ENCODE data around the gene P2RX5.

The P2RX5 gene

DNA sequence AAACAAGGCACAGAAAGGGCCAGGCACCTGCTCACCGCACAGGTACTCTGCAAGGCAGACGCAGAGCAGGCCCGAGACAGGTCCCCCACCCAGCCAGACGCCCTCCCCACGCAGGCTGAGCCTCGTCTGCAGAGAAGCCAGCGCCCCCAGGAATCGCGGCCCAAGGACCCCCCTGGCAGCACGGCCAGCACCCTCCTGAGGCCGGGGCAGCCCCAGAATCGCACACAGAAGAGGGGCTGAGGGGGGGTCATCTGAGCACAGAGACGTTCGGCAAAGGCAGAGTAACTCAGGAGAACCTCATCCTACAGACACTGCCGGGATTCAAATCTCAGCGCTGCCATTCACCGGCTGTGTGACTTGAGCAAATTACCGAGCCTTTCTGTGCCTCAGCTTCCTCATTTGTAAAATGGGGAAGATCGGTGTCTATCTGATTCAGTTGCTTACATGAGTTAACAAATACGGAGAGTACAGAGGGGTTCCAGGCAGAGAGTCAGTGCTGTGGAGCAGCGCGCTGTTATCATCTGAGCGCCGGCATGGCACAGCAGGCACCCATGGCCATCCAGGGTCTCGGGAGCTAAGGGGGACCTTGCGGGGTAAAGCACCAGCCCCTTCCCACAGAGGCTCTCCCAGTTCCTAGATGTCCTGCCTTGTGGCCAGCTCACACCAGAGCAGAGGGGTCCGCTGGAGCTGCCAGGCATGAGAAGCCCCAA lies 17.0 kb downstream of the P2RX5 start:
- Histone ChIP-seq H3K27me3 (ENCODE audit: insufficient read depth, low read length, poor library complexity, severe bottlenecking) (no peaks in the 10 kb centered on the region), H3K4me2 (ENCODE audit: low read depth, low read length, poor library complexity, severe bottlenecking) (no peak overlapping the region), H3K4me3 (ENCODE audit: low read length, poor library complexity, severe bottlenecking) (no peak overlapping the region), H3K4me1 (ENCODE audit: insufficient read depth, low read length, poor library complexity, severe bottlenecking) (no peaks in the 10 kb centered on the region), H3K9me3 (ENCODE audit: insufficient read depth, low read depth, low read length) (no peaks in the 10 kb centered on the region), H3F3A (ENCODE audit: low read depth) (no peaks in the 10 kb centered on the region), H4K20me1 (ENCODE audit: insufficient read depth, low read length, poor library complexity, severe bottlenecking) (no peaks in the 10 kb centered on the region), H3K9me2 (replicated peaks; ENCODE audit: low read depth, low read length) (no peaks in the 10 kb centered on the region), H3K79me2 (ENCODE audit: insufficient read depth, low read length) (no peaks in the 10 kb centered on the region), H3K36me3 (ENCODE audit: insufficient read depth, low read length) (peaks cover 5% of the 10 kb centered on the region; the same call in 1 of the 2 replicates), H2AFZ (ENCODE audit: low read length) (no peak overlapping the region), H3K9ac (ENCODE audit: low read depth, low read length, poor library complexity, severe bottlenecking) (no peak overlapping the region)
- TF ChIP-seq, protein P1, sequence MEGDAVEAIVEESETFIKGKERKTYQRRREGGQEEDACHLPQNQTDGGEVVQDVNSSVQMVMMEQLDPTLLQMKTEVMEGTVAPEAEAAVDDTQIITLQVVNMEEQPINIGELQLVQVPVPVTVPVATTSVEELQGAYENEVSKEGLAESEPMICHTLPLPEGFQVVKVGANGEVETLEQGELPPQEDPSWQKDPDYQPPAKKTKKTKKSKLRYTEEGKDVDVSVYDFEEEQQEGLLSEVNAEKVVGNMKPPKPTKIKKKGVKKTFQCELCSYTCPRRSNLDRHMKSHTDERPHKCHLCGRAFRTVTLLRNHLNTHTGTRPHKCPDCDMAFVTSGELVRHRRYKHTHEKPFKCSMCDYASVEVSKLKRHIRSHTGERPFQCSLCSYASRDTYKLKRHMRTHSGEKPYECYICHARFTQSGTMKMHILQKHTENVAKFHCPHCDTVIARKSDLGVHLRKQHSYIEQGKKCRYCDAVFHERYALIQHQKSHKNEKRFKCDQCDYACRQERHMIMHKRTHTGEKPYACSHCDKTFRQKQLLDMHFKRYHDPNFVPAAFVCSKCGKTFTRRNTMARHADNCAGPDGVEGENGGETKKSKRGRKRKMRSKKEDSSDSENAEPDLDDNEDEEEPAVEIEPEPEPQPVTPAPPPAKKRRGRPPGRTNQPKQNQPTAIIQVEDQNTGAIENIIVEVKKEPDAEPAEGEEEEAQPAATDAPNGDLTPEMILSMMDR (conservative IDR thresholded peaks at IDR 0.05; ENCODE audit: low read length): no peak
- TF ChIP-seq EZH2phosphoT487 (IDR thresholded peaks at IDR 0.05; ENCODE audit: borderline replicate concordance): no peak

DNA sequence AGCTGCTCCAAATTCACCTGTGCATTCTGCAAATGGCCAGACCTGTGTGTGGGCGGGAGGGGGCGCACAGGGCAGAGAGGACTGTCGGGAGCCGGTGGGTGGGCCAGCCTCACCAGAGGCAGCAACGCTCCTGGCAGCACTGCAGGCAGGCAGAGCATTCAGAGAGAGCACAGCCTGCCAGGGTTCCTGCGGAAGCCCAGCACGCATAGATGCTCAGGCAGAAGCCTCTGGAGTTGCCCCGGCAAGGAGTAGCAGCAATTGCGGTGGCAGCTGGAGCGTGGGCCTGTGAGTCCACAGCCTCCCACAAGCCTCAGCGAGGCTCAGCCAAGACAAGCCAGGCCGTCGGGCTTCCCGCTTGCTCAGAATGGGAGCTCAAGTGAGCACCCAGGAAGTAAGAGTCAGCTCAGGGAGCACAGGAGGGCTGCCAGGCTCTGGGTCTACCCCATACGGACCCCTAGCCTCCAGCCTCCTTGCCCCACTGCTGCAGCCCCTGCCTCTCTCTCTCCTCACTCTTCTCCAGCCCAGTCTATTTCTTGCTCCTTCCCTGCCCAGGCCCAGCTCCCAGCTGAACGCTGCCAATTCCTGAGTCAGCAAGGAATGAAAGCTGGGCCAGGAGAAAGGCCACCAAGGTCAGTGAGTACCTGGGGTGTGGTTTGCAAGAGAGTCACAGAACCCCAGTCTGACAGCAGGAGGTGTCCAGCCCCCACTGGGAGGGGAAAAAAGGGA lies 17.7 kb downstream of the P2RX5 start:
- Histone ChIP-seq H3K9me2 (replicated peaks; ENCODE audit: low read depth, low read length) (no peaks in the 10 kb centered on the region), H3K9ac (ENCODE audit: low read depth, low read length, poor library complexity, severe bottlenecking) (no peak overlapping the region), H3K4me2 (ENCODE audit: low read depth, low read length, poor library complexity, severe bottlenecking) (no peak overlapping the region), H2AFZ (ENCODE audit: low read length) (no peak overlapping the region), H3K4me3 (ENCODE audit: low read length, poor library complexity, severe bottlenecking) (no peak overlapping the region), H3K36me3 (ENCODE audit: insufficient read depth, low read length) (peaks cover 5% of the 10 kb centered on the region; the same call in 1 of the 2 replicates), H3F3A (ENCODE audit: low read depth) (no peaks in the 10 kb centered on the region), H3K79me2 (ENCODE audit: insufficient read depth, low read length) (no peaks in the 10 kb centered on the region), H4K20me1 (ENCODE audit: insufficient read depth, low read length, poor library complexity, severe bottlenecking) (no peaks in the 10 kb centered on the region), H3K27me3 (ENCODE audit: insufficient read depth, low read length, poor library complexity, severe bottlenecking) (no peaks in the 10 kb centered on the region), H3K4me1 (ENCODE audit: insufficient read depth, low read length, poor library complexity, severe bottlenecking) (no peaks in the 10 kb centered on the region), H3K9me3 (ENCODE audit: insufficient read depth, low read depth, low read length) (no peaks in the 10 kb centered on the region)
- TF ChIP-seq, protein P1 (conservative IDR thresholded peaks at IDR 0.05; ENCODE audit: low read length): no peak
- no peak for TF ChIP-seq EZH2phosphoT487 (IDR thresholded peaks at IDR 0.05; ENCODE audit: borderline replicate concordance)

DNA sequence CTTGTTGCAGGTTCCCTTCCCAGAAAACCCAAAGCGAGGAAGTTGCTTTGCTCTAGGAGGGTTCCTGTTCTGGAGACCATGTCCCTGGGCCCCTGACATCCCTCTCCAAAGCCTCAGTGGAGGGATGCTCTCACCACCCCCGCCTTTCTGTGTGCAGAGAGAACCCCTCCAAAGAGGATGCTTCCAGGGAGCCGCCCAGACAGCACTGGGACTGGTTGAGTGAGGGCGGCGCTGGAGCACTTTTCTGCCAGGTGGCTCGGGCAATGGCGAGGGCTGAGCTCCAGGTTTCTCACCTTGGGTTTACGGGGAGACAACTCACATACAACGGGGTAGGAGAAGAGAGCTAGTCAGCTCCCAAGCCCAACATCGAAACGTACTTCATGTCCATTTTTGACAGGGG lies 20.1 kb downstream of the P2RX5 start:
- Histone ChIP-seq H3K4me3 (ENCODE audit: low read length, poor library complexity, severe bottlenecking) (no peak overlapping the region), H3K79me2 (ENCODE audit: insufficient read depth, low read length) (no peaks in the 10 kb centered on the region), H3K36me3 (ENCODE audit: insufficient read depth, low read length) (peaks cover 5% of the 10 kb centered on the region; the same call in 1 of the 2 replicates), H3K9me3 (ENCODE audit: insufficient read depth, low read depth, low read length) (no peaks in the 10 kb centered on the region), H2AFZ (ENCODE audit: low read length) (no peak overlapping the region), H3F3A (ENCODE audit: low read depth) (no peaks in the 10 kb centered on the region), H3K9me2 (replicated peaks; ENCODE audit: low read depth, low read length) (no peaks in the 10 kb centered on the region), H3K9ac (ENCODE audit: low read depth, low read length, poor library complexity, severe bottlenecking) (no peak overlapping the region), H3K4me1 (ENCODE audit: insufficient read depth, low read length, poor library complexity, severe bottlenecking) (no peaks in the 10 kb centered on the region), H3K27me3 (ENCODE audit: insufficient read depth, low read length, poor library complexity, severe bottlenecking) (no peaks in the 10 kb centered on the region), H3K4me2 (ENCODE audit: low read depth, low read length, poor library complexity, severe bottlenecking) (no peak overlapping the region), H4K20me1 (ENCODE audit: insufficient read depth, low read length, poor library complexity, severe bottlenecking) (no peaks in the 10 kb centered on the region)
- TF ChIP-seq EZH2phosphoT487 (IDR thresholded peaks at IDR 0.05; ENCODE audit: borderline replicate concordance): no peak
- TF ChIP-seq, protein P1 (conservative IDR thresholded peaks at IDR 0.05; ENCODE audit: low read length): no peak

All from Loucy (cell line).